Thyroid gland (tissue), 4 donors: ENCODE measurements around the gene KIAA1671.

Source experiments
- CTCF ChIP-seq, 6 experiments: fragments of 200-600 bp in 3 of 6; fragments of 450-650 bp in 3 of 6; sonication (generic) in 3 of 6; IDR thresholded peaks; one replicate each; pipeline ENCODE4 v1.5.1; 2016 to 2019; ENCODE audit warnings: antibody characterized with exemption in 6 of 6, mild to moderate bottlenecking in 2 of 6, inconsistent platforms in 1 of 6, moderate library complexity in 1 of 6
- POLR2A ChIP-seq, 2 donors: fragments of 450-650 bp; IDR thresholded peaks; one replicate each; pipeline ENCODE4 v1.6.1; 2017; ENCODE audit warnings: antibody characterized with exemption in 2 of 2, mild to moderate bottlenecking in 2 of 2, moderate library complexity in 1 of 2

- no peak for TF ChIP-seq CTCF (IDR thresholded peaks at IDR 0.05)
- TF ChIP-seq POLR2A (IDR thresholded peaks at IDR 0.05): no peak
Measured at GRCh38 chr22:25169278-25170031, 216.9 kb downstream of the KIAA1671 start.
